Thyroid gland (tissue), 4 donors: ENCODE results near the gene GALNT15.

Source experiments
- POLR2A ChIP-seq, 2 donors: fragments of 450-650 bp; IDR thresholded peaks; one replicate each; pipeline ENCODE4 v1.6.1; 2017; ENCODE audit warnings: antibody characterized with exemption in 2 of 2, mild to moderate bottlenecking in 2 of 2, moderate library complexity in 1 of 2
- TF ChIP-seq, protein P1 (sequence below), 6 experiments: fragments of 200-600 bp in 3 of 6; fragments of 450-650 bp in 3 of 6; sonication (generic) in 3 of 6; IDR thresholded peaks; one replicate each; pipeline ENCODE4 v1.5.1; 2016 to 2019; ENCODE audit warnings: antibody characterized with exemption in 6 of 6, mild to moderate bottlenecking in 2 of 6, inconsistent platforms in 1 of 6, moderate library complexity in 1 of 6

DNA sequence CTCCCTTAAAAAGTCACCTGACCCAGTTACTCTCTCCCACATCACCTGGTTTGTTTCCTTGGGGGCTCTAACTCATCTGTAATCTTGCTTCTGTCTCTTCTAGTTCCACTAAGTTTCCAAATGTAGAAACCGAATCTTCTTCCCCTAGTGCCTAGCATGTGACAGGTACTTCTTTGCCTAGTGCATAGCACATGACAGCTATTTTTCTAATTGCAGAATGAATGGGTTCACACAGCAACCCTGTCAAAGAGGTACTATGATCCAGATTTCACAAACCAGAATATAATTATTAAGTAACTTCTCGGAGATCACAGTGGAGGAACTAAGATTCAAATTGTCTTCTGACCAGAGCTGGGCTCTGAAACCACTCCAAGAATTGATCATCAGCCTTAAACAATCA is 82.8 kb downstream of the GALNT15 start:
- TF ChIP-seq, protein P1, sequence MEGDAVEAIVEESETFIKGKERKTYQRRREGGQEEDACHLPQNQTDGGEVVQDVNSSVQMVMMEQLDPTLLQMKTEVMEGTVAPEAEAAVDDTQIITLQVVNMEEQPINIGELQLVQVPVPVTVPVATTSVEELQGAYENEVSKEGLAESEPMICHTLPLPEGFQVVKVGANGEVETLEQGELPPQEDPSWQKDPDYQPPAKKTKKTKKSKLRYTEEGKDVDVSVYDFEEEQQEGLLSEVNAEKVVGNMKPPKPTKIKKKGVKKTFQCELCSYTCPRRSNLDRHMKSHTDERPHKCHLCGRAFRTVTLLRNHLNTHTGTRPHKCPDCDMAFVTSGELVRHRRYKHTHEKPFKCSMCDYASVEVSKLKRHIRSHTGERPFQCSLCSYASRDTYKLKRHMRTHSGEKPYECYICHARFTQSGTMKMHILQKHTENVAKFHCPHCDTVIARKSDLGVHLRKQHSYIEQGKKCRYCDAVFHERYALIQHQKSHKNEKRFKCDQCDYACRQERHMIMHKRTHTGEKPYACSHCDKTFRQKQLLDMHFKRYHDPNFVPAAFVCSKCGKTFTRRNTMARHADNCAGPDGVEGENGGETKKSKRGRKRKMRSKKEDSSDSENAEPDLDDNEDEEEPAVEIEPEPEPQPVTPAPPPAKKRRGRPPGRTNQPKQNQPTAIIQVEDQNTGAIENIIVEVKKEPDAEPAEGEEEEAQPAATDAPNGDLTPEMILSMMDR (IDR thresholded peaks at IDR 0.05): no peak
- no peak for TF ChIP-seq POLR2A (IDR thresholded peaks at IDR 0.05)
